ENCODE data around the gene MCTP2. TPM values are rescaled to one million over a fixed set of nuclear protein-coding genes. Genes with fewer than 3 reads are reported as not detected.

The MCTP2 gene
- total and polyA plus RNA-seq, 2 of the 8 experiments (the other 6 are each of a cell fraction or from before 2014, with no cell fraction given), result 3.4 to 4.5 TPM

DNA sequence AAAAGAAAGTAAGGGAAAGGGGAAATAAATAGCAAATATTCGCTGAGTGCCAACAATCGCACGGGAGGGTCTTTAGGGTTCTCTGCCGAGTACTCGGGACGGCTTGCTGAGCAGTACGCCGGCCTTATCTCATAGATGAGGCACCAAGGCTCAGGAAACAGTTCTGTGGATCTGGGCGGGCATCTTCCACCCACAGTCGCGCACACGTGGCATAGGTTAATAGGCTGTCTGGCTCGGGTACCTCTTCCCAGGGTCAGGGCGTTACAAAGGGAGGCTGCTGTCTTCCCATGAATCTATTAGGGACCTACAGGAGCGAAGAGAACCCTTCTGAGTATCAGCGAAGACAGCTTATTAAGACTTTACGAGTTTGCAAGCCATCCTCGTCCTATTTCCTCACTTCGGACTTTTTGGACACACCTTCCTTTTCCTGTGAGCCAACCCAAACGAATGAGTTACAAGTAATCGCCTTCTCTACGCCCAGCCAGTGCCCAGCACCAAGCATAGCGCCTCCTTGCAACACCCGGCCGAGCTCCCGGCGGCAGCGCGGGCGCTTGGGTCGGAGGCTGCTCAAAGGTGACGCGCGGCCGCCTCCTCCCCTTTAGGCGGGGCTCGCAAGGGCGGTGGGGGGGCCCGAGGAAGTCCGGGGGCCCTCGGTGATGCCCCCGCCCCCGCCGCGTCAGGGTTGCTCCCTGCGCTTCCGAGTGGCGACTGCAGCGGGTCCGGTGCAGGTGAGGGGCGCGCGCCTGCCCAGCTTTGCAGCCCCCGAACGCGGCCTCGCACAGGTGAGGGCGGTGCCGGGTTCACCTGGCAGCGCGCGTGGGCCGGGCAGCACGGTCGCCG is at the start of gene MCTP2 (continued):
- TF ChIP-seq PHF8 (conservative IDR thresholded peaks at IDR 0.05; ENCODE audit: low read depth, low read length), result 0 out of 2 replicates have a peak, but pooled peaks have one; percentile 29
- peak; percentile 78 for TF ChIP-seq KDM4A (IDR thresholded peaks at IDR 0.05; ENCODE audit: low read depth, low read length, severe bottlenecking)
- TF ChIP-seq ASH2L (IDR thresholded peaks at IDR 0.05; ENCODE audit: low read length), result peak; percentile 91
- TF ChIP-seq CREB1 (IDR thresholded peaks at IDR 0.05), result peak; percentile 68
- TF ChIP-seq YY1 (IDR thresholded peaks at IDR 0.05; ENCODE audit: low read depth, low read length), result peak; percentile 23; the same call in 1 of the 2 replicates
- TF ChIP-seq ZNF274 (IDR thresholded peaks at IDR 0.05; ENCODE audit: borderline replicate concordance, extremely low read depth, low read length), result no peak
- TF ChIP-seq RNF2 (IDR thresholded peaks at IDR 0.05; ENCODE audit: borderline replicate concordance, low read depth, low read length, missing control alignments, poor library complexity, severe bottlenecking), result no peak
- no peak for TF ChIP-seq RFX5 (IDR thresholded peaks at IDR 0.05; ENCODE audit: borderline replicate concordance, low read depth, low read length)
- TF ChIP-seq HDAC2 (IDR thresholded peaks at IDR 0.05; ENCODE audit: borderline replicate concordance in 1 of 2, low read depth in 2 of 2, low read length in 2 of 2), result no peak
- TF ChIP-seq POLR2A (IDR thresholded peaks at IDR 0.05; ENCODE audit: control extremely low read depth in 1 of 2, low read depth in 2 of 2, low read length in 2 of 2), result no peak; a peak in 1 of 3 replicates
- TF ChIP-seq KDM5A (IDR thresholded peaks at IDR 0.05; ENCODE audit: low read length), result no peak
- peak; percentile 76; the same call in 1 of the 2 replicates for TF ChIP-seq RBBP5 (IDR thresholded peaks at IDR 0.05; ENCODE audit: borderline replicate concordance, low read depth, low read length)
- TF ChIP-seq, protein P1, sequence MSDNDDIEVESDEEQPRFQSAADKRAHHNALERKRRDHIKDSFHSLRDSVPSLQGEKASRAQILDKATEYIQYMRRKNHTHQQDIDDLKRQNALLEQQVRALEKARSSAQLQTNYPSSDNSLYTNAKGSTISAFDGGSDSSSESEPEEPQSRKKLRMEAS (IDR thresholded peaks at IDR 0.05), result peak; percentile 36; the same call in 1 of the 2 replicates
